GM19025 (cell line): Measurements from ENCODE around the gene SH2D6.

Source experiments
- ATAC-seq: cut with Tn5 transposase; IDR thresholded peaks from one replicate; pipeline ENCODE4 v1.9.1; 2021; ENCODE audit warnings: mild to moderate bottlenecking, low read depth, moderate library complexity; ENCODE audit not compliant: unreplicated experiment

SH2D6 gene

DNA sequence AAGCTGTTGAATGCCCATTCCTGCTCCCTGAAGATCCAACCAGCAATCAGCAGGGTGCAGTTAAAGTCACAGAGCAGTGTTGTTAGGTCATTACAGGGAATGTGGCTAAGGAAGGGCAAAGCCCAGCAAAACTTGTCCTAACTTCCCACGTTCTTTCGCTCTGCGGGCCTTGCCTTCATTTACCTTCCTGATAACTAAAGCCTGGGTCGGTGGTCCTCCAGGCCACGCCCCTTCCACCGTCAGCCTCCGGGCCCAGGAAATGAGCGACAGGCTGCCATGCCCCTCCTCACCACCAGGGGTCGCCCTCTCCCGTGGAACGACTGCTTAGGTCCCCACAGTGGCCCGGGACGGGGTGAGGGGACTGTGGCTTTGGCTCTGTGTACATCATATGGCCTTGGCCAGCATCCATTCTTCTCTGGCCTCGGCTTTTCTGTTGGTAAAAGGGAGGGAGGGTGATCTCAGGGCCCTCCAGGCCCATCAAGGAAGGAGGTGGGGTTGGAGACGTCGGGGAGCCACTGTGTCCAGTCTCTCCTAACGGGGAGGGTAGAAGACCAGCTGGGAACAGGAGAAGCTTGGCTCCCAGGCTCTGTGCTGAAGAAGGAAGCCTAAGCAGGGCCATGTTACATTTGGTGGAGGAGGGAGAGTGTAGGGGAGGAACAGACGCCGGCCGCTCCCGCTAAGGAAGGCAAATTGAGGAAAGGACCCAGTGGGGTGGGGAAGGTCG lies 2.2 kb downstream of the SH2D6 start:
- ATAC-seq: peak; percentile 48

DNA sequence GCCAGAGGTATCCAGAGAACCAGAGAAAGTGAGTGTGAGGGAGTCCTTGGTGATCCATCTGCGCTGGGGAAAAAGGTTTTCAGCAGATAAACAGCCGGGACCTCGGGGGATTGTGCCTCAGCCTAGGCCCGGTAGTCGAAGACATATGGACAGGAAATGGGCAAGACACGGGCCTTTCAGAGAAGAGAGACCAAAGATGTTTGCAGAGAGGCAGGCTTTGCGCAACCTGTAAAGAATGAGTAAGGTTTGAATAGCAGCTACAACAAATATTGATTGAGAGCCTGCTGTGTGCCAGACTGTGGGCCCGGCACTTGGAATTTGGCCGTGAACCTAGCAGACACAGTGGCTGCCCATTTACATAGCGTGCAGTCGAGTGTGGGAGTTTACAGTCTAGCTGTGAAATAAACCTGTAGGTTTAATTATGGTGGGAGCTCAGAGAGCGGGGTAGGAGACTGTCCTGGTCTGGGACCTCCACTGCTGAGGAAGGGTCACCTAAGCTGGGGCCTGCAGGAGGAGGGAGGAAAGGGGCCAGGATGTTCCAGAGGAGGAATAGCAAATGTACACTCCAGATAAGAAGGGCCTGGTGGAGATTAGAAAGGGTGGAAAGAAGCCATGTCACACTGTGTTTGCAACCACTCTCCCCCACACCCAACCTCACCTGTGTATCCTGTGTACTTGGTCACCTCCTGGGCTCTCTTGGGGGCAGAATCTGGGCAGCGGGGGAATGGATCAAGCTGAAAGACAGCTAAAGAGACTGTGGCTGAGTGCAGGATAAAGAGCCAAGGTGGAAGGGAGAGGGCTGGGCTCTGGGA lies 3.0 kb downstream of the SH2D6 start:
- ATAC-seq: no peak

DNA sequence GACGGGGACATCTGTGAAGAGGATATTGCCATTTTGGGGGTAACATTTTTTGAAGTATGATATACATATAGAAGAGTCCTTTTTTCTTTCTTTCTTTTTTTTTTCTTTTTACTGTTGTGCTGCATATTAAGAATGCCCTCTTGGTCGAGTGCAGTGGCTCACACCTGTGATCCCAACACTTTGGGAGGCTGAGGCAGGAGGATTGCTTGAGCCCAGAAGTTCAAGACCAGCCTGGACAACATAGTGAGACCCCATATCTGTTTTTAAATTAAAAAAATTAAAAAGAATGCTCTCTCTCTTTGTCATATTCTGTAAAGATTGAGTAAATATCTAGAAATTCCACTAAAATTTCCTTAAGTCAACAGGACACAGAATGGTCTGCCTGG lies 3.6 kb downstream of the SH2D6 start:
- no peak for ATAC-seq

DNA sequence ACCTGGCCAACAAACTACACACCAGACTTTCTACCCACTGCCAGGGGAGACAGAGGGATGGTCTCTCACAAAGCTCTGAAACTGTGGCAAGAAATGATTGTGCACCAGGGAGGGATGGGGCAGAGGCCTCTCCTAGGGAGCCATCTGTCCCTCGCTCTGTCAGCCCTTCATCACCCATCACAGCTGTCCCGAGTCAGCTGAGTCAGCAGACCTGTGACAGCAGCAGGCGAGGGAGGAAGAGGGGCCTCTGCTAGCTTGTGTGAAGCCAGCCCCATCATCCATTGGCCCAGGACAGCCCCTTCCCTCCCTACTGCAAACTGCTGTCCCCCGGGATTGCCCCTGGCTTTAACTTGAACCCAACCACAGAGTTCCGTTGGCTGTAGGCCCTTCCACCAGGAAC lies 5.0 kb downstream of the SH2D6 start:
- no peak for ATAC-seq

DNA sequence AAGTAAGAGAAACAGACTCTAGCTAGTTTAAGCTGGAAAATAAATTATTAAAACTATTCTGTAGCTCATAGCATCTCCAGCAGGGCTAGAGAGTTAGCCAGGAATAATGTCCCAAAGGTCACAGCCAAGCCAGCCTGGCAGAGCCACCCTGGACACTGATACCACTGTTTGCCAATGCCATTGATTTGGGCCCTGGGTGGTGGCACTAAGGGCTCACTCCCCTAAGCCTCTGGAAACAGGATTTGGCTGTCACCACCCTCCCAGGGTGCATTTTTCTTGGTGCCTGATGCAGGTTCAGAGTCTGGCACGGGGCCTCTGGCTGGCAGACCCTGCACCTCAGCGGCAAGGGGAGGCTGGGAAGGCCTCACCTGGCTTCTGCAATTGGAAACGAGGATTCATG lies 7.1 kb downstream of the SH2D6 start:
- no peak for ATAC-seq

DNA sequence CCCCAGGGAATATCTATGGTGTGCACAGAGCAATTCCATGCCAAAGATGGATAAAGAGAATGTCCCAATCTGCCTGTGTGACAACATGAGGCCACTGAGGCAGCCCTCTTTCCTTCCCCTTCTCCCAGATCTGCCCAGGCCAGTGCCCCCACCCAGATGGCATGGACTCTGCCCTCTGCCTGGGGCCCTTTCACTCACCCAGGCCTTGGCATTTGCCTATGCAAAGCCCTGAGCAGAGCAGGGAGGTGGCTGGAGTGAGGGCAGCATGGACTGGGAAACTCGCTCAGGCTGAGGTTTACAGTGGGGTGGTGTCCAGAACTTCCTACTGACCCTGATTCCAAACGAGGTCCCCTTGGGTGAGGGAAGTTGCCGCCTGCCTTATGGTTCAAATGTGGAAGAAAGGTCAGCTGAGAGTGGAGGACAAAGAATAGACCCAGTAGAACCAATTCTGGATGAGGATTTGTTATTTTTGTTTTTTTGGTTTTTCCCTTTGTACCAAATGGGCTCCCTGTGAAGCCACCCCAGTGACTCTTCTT lies 8.9 kb downstream of the SH2D6 start:
- no peak for ATAC-seq

DNA sequence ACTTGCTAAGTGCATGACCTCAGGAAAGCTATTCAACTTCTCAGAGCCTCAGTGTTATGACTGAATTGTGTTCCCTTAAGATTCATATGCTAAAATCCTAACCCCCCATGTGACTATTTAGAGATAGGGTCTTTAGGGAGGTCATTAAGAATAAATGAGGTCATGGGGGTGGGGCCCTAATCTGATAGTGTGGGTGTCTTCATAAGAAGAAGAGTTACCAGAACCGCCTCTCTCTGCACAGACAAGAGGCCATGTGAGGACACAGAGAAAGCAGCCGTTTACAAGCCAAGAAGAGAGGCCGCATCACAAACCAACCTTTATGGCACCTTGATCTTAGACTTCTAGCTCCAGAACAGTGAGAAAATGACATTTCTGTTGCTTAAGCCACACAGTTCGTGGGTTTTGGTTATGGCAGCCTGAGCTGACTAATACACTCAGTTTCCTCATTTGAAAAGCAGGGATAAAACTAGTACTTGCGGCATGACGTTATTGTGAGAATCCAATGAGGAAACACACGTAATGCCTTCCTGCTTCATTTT lies 9.9 kb downstream of the SH2D6 start:
- ATAC-seq: no peak

DNA sequence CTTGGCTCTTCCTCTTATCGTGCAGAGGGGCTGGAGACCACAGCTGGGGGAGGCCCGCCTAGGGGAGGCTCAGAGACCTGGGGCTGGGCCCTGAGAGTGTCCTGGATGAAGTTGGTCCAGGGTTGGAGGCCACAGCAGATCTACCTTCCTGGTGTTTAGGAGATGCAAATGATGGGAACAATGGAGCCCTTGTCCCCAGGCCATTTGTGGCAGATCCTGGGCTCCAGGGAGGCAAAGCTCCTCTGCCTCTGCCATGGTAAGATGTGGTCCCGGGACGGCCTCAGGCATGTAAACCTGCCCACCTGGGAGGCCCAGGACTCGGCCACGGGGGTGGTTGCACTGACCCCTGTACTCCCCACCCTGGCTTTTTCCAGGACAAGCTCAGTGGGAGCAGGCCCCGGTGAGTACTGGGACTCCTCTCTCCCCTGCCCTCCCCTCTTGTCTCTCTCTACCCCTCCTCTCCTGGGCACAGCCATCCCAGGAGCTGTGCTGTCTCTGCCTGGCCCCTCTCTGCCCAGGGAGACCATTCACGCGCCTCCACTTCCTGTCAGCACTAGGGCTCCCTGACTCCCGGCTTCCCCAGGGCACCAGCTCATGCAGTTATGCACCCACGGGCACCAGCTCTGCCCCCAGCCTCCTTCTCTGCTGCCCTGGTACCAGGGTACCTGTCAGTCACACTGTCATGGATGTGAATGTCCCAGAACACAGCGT lies 10.9 kb downstream of the SH2D6 start:
- ATAC-seq: no peak

DNA sequence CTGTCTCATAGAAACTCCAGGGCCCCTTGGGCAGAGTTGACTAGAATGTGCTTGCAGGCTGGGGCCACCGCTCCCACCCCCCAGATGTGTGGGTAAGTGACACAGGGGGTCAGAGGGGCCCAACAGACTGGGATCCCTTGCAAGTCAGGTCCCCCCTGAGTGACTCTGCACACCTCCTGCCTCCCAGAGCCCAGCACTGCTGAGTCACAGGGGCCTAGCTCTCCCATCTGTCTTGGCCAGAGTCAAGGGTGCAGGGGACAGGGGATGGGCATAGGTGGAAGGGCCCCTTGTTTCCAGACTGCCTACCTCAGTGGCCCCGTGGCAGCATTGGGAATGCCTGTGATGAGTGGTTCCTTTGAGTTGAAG lies 11.4 kb downstream of the SH2D6 start:
- no peak for ATAC-seq

DNA sequence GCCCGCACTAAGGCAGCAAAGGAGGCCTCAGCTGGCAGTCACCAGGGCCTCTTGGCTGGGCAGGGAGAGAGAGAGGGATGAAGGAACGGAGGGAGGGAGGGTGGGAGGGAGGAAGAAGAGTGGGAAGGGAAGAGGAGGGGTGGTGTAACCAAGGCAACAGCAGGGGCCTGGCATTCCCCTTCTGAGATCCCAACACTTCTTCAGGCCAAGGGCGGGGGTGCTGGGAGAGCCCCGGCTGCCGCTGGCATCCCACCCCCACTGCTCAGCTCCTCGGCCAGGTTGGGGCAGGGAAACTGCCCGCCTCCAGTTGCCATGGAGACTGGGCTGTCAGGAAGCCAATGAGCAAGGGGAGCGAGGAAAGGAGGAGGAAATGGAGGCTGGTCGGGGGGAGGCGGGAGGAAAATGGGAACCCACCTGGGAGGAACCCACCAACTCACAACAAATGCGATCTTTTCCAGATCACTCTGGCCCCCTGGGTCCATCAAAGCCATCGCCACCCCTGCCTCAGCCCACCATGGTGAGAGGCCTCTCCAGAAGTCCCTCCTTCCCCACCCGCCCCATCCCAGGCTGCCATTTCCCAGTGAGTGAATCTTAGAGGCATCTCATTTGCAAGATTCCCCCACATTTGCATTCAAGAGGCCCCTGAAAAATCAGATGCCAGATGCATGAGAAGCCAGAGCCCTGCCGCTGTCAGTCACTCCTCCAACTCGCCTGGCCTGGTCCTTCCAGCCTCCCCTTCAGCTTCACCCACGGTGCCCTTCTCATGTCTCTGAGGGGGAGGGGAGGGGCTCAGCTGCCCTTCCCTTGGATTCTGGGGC lies 12.4 kb downstream of the SH2D6 start:
- no peak for ATAC-seq

DNA sequence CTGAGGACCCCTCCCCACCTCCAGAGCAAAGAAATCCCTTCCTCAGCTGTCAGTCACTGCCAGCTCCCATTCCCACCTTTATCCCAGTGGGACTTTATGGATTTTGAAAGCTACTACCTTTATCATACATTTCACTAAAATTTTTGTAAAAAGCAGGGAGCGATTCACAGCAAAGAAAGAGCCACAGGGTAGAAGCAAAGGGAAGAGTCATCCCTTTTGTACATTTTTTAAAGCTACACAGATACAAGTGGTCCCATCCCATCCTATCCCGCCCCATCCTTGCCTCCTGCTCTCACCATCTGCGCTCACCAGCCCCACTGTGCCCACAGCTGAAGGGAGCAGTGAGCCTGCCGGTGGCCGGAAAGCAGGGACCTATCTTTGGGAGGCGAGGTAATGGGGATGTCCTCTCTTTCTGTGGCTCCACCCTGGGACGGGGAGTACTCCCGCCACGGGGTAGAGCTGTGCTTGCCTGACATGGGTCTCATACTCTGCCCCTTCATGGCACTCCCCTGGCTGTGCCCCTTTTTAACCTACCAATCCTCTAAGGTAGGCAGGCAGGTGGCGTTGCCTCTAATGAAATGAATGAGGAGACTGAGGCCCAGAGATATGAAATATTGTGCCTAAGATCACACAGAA lies 13.2 kb downstream of the SH2D6 start:
- no peak for ATAC-seq

DNA sequence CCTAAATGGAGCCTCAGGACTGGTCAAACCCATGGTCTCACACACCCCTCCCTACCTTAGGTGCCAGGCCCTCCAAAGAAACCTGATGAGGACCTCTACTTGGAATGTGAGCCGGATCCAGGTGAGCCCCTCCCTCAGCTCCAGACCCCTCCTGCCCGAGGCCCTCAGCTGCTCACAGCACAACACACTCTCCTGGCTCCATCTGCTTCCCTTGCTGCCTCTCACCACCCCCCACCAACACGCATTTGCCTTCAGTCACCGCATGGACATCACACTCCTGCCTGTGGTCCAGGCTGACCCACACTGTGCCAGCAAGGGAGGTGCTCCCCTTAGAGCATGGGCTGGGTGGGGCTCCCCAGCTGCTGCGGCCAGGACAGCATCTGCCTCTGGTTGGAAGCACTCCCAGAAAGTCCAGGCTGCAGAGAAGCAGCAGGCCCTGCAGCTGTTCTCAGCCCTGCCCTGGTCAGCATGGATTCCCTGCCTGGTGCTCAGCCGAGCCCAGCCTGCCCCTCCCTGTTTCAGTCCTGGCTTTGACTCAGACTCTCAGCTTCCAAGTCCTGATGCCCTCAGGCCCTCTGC lies 15.1 kb downstream of the SH2D6 start:
- no peak for ATAC-seq

DNA sequence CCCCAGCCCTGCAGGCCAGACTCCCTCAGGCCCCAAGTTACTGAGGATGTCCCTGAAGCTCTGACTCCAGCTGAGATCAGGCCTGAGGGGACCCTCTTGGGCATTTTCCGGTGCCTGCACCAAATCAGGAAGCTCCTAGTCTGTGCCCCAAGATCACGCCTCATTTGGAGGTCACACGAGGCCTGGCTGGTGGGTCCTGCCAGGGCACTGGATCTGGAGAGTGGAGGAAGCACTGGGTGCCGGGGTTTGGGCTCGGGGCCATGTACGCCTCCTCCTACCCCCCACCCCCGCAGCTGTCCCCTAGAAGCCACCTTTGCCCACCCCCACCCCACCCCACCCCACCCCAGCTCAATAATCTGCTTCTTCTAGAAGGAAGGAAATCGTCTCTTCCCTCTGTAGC lies 16.2 kb downstream of the SH2D6 start:
- no peak for ATAC-seq

DNA sequence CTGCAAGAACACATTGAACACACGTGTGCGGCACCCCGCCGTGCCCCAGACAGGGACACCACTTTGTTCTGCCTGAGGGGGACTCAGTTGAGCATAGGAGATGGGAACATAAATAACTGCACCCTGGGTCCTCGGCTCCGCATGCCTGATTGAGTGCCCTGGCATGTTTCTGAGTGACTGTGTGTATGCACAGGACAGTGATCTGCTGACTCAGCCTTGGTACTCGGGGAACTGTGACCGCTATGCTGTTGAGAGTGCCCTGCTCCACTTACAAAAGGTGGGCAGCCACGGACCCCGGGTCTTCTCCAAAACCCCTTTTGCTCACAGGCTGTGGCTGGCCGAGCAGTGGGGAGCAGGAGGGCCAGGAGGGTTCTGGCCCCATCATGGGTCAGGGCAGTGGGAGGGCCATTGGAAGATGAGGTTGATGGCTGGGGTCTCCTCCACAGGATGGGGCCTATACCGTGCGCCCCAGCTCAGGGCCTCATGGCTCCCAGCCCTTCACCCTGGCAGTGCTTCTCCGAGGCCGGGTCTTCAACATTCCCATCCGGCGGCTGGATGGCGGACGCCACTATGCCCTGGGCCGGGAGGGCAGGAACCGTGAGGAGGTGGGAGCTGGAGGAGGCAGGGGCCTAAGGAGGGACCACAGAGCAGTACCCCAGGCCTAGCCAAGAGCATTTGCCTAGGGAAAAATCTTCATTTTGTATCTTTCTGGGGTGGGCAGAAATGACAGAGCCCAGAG lies 16.9 kb downstream of the SH2D6 start:
- no peak for ATAC-seq

DNA sequence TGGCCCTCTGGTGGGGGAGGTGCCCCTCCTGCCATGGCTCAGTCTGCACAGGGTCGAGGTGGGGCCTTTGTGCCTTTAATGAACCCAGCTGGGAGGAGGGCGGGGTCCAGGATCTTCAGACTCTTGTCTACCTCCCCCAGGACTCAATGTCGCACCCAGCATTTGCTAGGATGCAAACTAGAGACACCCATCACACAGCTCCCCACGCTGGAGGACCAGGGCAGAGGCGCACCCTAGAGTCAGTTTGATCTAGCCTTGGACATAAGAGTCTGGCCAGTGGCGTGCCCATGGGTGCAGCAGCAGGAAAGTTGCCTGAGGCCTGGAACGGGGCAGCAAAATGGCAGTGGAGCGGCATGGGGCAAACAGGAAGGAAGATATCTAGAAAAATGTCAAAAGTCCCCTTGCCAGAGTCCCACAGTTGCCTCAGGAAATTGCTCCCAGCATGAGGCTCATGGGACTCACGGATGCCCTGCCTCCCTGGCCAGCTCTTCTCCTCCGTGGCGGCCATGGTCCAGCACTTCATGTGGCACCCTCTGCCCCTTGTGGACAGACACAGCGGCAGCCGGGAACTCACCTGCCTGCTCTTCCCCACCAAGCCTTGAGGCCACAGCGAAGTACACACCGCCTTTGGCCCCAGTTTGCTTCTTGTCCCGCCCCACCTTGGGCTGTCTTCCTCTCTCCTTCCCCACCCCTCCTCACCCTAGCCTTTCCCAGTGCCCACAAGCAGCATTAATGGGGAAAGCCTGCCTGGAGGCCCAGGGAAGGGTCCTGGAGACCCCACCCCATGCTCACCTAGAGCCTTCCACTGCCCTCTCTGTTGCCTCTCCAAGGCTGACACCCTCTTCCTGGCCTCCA lies 17.7 kb downstream of the SH2D6 start:
- no peak for ATAC-seq

DNA sequence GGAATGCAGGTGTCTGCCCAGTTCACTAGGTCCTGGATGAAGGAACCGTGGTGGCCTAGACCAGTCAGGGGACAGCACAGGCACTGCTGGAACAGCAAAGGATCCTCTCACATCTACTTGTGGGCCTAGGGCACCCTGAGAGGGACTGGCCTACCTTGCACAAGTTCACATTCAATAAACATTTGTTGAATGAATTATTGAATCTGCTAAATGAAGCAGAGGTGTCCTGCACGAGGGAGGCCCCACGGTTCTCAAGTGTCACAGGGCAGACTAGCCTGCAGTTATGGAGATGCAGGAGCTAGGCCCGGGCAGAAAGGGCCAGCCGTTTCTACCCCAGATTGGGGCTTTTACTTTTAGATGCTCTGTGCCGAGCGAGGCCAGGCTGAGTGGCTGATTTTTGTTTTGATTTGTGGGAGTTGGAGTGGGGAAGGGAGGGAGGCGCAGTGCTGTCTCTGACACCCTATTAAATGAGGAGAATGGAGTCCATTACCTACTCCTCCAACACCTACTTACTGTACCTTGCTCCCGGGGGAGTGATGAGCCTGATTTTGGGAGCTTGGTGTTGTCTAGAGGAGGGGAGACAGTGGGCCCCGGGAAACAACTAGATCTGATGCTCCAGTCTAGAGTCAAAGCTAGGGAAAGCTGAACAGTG lies 18.4 kb downstream of the SH2D6 start:
- no peak for ATAC-seq

DNA sequence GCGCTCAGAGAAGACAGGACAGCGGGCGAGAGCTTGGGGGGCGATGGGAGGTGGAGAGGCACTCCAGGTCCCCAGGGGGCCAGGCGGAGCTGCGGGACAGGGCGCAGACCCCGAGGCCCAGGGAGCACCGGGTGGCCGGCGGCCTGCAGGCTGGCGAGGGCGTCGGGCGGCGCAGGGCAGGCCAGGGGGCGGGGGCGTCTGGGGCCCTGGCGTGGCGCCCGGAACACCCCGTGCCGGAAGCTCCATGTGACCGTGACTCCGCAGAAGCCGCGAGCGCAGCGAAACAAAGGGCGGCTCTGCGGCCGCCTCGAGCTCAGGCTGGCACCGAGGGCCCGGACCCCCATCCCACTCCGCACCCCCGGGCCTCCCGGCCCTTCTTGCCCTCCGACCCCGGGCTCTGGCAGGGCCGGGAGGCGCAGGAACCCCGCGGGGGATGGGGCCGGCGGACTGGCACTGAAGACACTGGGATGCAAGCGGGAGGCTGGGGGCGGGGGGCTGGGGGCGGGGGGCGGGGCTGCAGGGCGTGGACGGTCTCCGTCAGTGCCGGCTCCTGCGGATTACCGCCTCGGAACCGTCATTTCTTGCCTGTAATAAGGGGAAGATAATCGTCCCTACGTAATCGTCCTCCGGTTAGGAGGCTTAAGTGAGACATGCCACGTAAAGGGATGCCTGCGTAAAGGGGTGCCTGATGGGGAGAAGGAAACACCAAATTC lies 19.1 kb downstream of the SH2D6 start:
- peak; percentile 86 for ATAC-seq
